ENCODE measurements around the gene UBA6.

GRCh38 chr4:67615119-67615518, 85.8 kb downstream of the UBA6 start:
- no peak for TF ChIP-seq SUZ12 (IDR thresholded peaks at IDR 0.05)
- TF ChIP-seq ZNF384 (IDR thresholded peaks at IDR 0.05), result no peak
- no peak for TF ChIP-seq FOXA1 (IDR thresholded peaks at IDR 0.05)
- no peak for TF ChIP-seq FOXK2 (IDR thresholded peaks at IDR 0.05)
- TF ChIP-seq TARDBP (IDR thresholded peaks at IDR 0.05), result no peak
- no peak for TF ChIP-seq NFRKB (IDR thresholded peaks at IDR 0.05)
- TF ChIP-seq ELF4 (IDR thresholded peaks at IDR 0.05), result no peak
- no peak for TF ChIP-seq HDGF (IDR thresholded peaks at IDR 0.05; ENCODE audit: borderline replicate concordance)
- no peak for TF ChIP-seq FOXM1 (IDR thresholded peaks at IDR 0.05; ENCODE audit: borderline replicate concordance)
- TF ChIP-seq CTBP1 (IDR thresholded peaks at IDR 0.05; ENCODE audit: borderline replicate concordance), result no peak
- no peak for TF ChIP-seq BHLHE40 (IDR thresholded peaks at IDR 0.05; ENCODE audit: borderline replicate concordance)
- no peak for TF ChIP-seq LEF1 (IDR thresholded peaks at IDR 0.05; ENCODE audit: borderline replicate concordance)
- no peak for TF ChIP-seq L3MBTL2 (conservative IDR thresholded peaks at IDR 0.05)

Measured in HEK293T (cell line).